ENCODE data around the gene SIM2.
"Not testable (repeated sequence)": the region's sequence is repeated elsewhere in the genome, so short reads cannot be mapped to it uniquely, and the experiment has no call there.

SIM2 gene, protein sequence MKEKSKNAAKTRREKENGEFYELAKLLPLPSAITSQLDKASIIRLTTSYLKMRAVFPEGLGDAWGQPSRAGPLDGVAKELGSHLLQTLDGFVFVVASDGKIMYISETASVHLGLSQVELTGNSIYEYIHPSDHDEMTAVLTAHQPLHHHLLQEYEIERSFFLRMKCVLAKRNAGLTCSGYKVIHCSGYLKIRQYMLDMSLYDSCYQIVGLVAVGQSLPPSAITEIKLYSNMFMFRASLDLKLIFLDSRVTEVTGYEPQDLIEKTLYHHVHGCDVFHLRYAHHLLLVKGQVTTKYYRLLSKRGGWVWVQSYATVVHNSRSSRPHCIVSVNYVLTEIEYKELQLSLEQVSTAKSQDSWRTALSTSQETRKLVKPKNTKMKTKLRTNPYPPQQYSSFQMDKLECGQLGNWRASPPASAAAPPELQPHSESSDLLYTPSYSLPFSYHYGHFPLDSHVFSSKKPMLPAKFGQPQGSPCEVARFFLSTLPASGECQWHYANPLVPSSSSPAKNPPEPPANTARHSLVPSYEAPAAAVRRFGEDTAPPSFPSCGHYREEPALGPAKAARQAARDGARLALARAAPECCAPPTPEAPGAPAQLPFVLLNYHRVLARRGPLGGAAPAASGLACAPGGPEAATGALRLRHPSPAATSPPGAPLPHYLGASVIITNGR

DNA sequence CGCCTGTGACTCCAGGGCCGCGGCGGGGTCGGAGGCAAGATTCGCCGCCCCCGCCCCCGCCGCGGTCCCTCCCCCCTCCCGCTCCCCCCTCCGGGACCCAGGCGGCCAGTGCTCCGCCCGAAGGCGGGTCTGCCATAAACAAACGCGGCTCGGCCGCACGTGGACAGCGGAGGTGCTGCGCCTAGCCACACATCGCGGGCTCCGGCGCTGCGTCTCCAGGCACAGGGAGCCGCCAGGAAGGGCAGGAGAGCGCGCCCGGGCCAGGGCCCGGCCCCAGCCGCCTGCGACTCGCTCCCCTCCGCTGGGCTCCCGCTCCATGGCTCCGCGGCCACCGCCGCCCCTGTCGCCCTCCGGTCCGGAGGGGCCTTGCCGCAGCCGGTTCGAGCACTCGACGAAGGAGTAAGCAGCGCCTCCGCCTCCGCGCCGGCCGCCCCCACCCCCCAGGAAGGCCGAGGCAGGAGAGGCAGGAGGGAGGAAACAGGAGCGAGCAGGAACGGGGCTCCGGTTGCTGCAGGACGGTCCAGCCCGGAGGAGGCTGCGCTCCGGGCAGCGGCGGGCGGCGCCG, at the start of gene SIM2:
Gene SIM2, plus strand, starts transcription at position 135 of the 565 bp plus-strand sequence. CDS start 632 bp downstream, outside the sequence.
- no peaks in the 10 kb centered on the region for H3K9me3 Mint-ChIP-seq
- DNase-seq, result no peak
- CTCF ChIA-PET, result no interaction called here
- H3K27ac Mint-ChIP-seq, result peak within 1 kb of the TSS; percentile 76
- H3K4me3 Mint-ChIP-seq, result peak within 1 kb of the TSS; percentile 43
- H3K4me1 Mint-ChIP-seq, result peaks cover 16% of the 10 kb centered on the region
- peaks cover 100% of the 10 kb centered on the region for H3K27me3 Mint-ChIP-seq
- H3K36me3 Mint-ChIP-seq, result peaks cover 3% of the 10 kb centered on the region

DNA sequence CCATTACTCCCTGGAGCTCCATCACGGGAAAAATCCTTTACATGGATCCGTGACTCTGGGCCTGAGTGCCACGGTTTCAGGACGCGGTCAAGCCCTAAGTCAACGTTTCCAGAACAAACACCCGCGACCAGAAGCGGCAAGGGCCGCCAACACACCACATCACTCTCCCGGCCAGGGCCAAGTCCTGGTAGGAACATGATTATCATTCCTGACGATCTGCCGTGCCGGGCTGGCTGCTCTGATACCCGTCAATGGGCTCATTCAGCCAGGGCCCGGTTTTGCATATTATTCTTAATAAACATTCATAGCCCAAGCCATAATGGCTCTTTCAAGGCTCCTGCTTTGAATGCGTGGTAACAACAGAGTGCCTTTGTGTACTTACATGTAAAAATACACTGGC, 44.6 kb upstream of the SIM2 start:
- Mint-ChIP-seq H3K4me1 (no peaks in the 10 kb centered on the region), H3K27ac (no peak overlapping the region), H3K36me3 (no peaks in the 10 kb centered on the region), H3K27me3 (peaks cover 7% of the 10 kb centered on the region), H3K9me3 (no peaks in the 10 kb centered on the region), H3K4me3 (no peak overlapping the region)
- no peak for DNase-seq
- CTCF ChIA-PET, result no interaction called here

DNA sequence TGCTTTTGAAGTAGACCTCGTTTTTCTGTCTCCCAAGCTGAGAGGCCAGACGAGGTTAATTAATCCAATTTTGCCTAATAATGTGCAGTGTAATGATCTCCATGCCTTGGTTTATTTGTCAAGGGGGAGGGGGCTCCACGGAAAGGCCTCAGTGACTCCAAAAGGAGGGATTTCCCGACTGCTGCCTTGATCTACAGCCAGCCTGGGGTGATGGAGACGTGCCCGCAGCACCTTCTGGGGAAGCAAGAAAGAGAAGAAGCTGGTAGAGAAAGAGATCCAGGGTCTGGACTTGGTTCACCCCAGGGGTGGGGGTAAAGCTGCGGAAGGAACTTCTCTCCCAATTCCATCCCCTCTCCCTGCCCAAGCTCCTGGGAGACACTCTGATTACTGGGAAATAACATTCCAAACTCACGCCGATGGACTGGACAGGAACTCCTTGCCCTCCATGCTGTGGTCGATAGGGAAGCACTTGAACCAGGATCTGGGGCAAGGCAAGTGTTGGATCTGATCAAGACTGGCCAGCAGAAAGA, 44.1 kb upstream of the SIM2 start:
- H3K4me1 Mint-ChIP-seq, result no peaks in the 10 kb centered on the region
- CTCF ChIA-PET, result interaction anchor here (0.8 kb wide), 1 partner anchor 24 kb away, joined by 3 read pairs; no protein-coding TSS in a partner anchor
- no peak for DNase-seq
- no peak overlapping the region for H3K4me3 Mint-ChIP-seq
- H3K36me3 Mint-ChIP-seq, result no peaks in the 10 kb centered on the region
- no peaks in the 10 kb centered on the region for H3K9me3 Mint-ChIP-seq
- H3K27ac Mint-ChIP-seq, result no peak overlapping the region
- peaks cover 7% of the 10 kb centered on the region for H3K27me3 Mint-ChIP-seq

DNA sequence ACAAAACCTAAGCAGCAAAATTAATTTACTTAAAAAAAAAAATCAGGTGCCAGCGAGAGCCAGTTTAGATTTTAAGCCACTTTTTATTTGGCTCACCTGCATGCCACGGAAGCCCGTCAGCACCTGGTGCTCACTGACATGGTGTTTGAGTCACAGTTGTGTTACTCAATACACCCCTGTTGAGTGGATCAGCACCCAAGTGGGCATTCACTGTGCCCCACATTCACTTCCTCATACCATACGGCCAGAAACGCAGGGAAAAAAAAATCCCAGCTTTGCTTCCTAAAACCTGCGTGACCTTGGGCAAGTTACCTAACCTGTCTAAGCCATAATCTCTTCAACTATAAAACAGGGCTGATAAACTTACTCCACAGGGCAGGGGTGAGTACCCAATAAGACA, 42.8 kb upstream of the SIM2 start:
- DNase-seq, result no peak
- CTCF ChIA-PET, result no interaction called here
- Mint-ChIP-seq H3K27ac (no peak overlapping the region), H3K36me3 (no peaks in the 10 kb centered on the region), H3K4me1 (no peaks in the 10 kb centered on the region), H3K4me3 (no peak overlapping the region), H3K27me3 (peaks cover 19% of the 10 kb centered on the region), H3K9me3 (no peaks in the 10 kb centered on the region)

DNA sequence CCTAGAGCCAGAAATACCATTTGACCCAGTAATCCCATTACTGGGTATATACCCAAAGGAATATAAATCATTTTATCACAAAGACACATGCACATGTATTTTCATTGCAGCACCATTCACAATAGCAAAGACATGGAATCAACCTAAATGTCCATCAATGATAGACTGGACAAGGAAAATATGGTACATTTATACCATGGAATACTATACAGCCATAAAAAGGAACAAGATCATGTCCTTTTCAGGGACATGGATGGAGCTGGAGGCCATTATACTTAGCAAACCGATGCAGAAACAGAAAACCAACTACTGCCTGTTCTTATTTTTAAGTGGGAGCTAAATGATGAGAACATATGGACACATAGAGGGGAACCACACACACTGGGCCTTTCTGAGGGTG, 41.6 kb upstream of the SIM2 start:
- H3K4me3 Mint-ChIP-seq, CTCF ChIA-PET, DNase-seq, H3K36me3 Mint-ChIP-seq, H3K9me3 Mint-ChIP-seq, H3K27ac Mint-ChIP-seq, H3K4me1 Mint-ChIP-seq: not testable (repeated sequence)
- peaks cover 27% of the 10 kb centered on the region for H3K27me3 Mint-ChIP-seq

DNA sequence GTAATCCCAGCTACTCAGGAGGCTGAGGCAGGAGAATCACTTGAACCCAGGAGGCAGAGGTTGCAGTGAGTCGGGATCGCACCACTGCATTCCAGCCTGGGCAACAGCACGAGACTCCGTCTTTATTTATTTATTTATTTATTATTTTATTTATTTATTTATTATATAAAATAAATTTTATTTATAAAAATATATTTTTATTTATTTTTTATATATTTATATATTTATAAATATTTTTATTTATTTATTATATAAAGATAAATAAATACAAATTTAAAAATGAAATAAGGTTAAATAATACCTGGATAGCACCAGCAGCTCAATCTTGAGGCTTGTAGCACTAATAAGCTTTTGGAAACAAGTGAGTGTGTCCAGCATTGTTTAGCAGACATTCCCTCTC, 40.9 kb upstream of the SIM2 start:
- no peak overlapping the region for H3K27ac Mint-ChIP-seq
- DNase-seq, result no peak
- no peaks in the 10 kb centered on the region for H3K9me3 Mint-ChIP-seq
- CTCF ChIA-PET, result no interaction called here
- H3K4me3 Mint-ChIP-seq, result no peak overlapping the region
- H3K27me3 Mint-ChIP-seq, result peaks cover 27% of the 10 kb centered on the region
- H3K4me1 Mint-ChIP-seq, result no peaks in the 10 kb centered on the region
- no peaks in the 10 kb centered on the region for H3K36me3 Mint-ChIP-seq

DNA sequence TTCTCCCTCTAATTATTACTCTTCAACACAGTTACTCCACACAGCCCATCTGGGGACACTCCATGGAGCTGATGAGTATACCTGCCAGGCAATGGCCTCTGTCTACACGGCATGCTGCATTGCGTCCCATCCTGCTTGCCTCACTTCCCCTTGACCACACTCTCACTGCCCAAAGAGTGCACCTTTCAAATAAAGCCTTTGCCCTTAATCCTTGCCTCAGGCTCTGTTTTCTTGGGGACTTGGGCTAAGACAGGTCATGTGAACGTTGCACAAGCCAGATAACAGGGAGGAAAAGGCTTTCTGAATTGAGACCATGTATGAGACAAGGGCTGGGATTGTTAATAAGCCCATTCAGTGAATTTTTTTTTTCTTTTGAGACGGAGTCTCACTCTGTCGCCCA, 40.0 kb upstream of the SIM2 start:
- H3K4me3 Mint-ChIP-seq, result no peak overlapping the region
- peaks cover 28% of the 10 kb centered on the region for H3K27me3 Mint-ChIP-seq
- H3K4me1 Mint-ChIP-seq, result no peaks in the 10 kb centered on the region
- no peak for DNase-seq
- H3K27ac Mint-ChIP-seq, result no peak overlapping the region
- H3K9me3 Mint-ChIP-seq, result no peaks in the 10 kb centered on the region
- CTCF ChIA-PET, result no interaction called here
- no peaks in the 10 kb centered on the region for H3K36me3 Mint-ChIP-seq

DNA sequence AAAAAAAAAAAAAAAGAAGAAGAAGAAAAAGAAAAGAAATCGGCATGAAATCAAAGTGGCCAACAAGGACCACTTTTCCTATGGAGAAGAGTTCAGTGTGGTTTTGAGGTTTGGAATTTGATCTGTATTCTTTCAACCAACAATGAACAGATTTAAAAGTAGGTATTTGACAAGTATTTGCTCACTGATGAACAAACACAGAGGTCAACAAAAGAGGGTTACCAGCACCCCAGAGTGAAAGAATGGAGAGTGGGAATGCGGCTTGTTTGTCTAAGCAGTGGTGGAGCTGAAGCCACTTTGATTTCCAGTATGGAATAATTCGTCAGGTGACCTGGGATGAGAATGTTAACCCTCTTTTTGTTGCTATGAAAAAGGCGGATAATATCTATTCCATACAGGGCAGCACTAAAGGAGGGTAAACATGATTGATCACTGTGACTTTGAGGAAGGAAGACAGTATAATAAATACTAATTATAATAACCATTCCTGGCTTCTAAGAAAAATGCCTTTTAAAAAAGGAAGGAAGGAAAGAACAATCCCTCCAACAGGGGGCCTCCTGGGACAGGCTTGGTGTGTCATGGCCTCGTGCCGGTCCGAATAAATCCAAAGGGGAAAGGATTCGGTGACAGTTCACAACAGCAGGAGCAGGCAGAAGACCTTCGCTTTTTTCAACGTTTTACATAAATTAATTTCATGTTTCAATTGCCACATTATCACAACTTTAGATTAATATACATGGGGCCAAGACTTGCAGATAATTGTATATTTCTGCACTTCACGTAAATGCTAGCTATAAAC, 37.2 kb upstream of the SIM2 start:
- CTCF ChIA-PET, result no interaction called here
- H3K4me1 Mint-ChIP-seq, result no peaks in the 10 kb centered on the region
- H3K9me3 Mint-ChIP-seq, result no peaks in the 10 kb centered on the region
- no peak for DNase-seq
- no peak overlapping the region for H3K27ac Mint-ChIP-seq
- no peak overlapping the region for H3K4me3 Mint-ChIP-seq
- peaks cover 41% of the 10 kb centered on the region for H3K27me3 Mint-ChIP-seq
- H3K36me3 Mint-ChIP-seq, result no peaks in the 10 kb centered on the region

DNA sequence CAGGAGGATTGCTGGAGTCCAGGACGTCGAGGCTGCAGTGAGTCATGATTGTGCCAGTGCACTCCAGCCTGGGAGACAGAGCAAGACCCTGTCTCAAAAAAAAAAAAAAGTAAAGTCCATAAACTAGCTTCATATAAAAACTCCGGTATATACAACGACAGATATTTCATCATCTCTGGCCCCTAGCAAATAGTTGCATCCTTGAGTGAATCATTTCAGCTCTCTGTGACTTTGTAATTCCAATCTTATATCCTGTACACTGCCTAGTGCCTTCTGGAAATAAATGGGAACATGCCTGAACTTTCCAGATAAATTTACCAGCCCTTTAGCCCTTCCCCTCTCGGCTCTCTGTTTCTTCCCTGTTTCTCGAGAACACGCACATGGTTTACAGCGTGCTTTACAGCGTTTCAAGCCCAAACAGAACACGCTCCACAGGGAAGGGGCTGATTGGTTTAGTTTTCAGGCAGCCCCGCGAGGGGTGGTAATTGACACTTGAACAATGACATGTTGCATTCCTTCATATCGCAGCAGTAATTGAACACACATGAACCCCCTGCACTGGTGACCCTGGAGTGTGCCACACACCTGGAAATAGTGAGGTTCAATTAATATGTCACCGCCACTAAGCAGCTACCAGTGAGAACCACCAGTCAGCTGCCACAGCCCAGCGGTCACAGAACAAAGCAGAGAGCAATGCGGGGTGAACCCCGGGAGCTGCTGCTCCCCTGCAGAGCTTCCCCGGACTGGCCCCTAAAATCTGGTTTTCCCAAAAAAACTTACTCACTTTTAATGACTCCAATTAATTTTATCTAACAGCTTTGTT, 35.7 kb upstream of the SIM2 start:
- H3K27ac Mint-ChIP-seq, result no peak overlapping the region
- DNase-seq, result no peak
- no peaks in the 10 kb centered on the region for H3K36me3 Mint-ChIP-seq
- CTCF ChIA-PET, result interaction anchor here (1.0 to 1.7 kb wide), 3 partner anchors 26 to 47 kb away, joined by 3 to 8 read pairs (median 3); no protein-coding TSS in a partner anchor
- H3K4me3 Mint-ChIP-seq, result no peak overlapping the region
- H3K27me3 Mint-ChIP-seq, result peaks cover 41% of the 10 kb centered on the region
- H3K4me1 Mint-ChIP-seq, result no peaks in the 10 kb centered on the region
- no peaks in the 10 kb centered on the region for H3K9me3 Mint-ChIP-seq

DNA sequence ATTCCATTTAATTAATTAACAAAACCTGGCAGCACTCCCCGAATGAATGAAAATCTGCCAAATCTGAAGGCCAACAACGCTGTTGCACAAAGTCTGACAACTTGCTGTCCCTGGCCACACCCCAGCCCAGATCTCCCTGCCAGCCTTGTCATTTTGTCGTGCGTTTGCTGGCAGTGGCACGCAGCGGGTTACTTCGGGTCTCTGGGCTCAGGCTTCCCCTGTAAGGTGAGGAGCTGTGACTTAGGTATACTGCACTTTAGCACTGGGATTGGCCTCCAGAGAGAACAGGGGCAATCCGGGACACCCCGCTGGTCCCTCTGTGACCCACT, 34.3 kb upstream of the SIM2 start:
- Mint-ChIP-seq H3K4me1 (no peaks in the 10 kb centered on the region), H3K27ac (no peak overlapping the region), H3K36me3 (no peaks in the 10 kb centered on the region), H3K27me3 (peaks cover 43% of the 10 kb centered on the region), H3K4me3 (no peak overlapping the region), H3K9me3 (no peaks in the 10 kb centered on the region)
- DNase-seq, result no peak
- CTCF ChIA-PET, result interaction anchor here (1.4 kb wide), 1 partner anchor 46 kb away, joined by 3 read pairs; no protein-coding TSS in a partner anchor

DNA sequence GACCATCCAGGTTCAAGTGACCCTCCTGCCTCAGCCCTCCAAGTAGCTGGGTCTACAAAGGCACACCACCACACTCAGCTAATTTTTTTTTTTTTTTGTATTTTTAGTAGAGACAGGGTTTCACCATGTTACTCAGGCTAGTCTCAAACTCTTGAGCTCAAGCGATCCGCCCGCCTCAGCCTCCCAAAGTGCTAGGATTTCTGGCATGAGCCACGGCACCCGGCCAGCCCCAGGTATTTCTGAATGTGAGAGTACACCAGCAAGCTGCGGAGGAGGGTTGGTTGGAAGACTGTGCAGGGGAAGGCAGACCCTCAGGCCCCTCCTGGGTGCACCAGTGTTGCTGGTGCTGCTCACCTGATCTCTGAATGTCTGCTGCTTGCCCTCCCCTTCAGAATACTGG, 33.1 kb upstream of the SIM2 start:
- Mint-ChIP-seq H3K9me3 (no peaks in the 10 kb centered on the region), H3K36me3 (no peaks in the 10 kb centered on the region), H3K4me1 (no peaks in the 10 kb centered on the region), H3K27ac (no peak overlapping the region), H3K4me3 (no peak overlapping the region), H3K27me3 (peaks cover 34% of the 10 kb centered on the region)
- CTCF ChIA-PET, result no interaction called here
- DNase-seq, result no peak

DNA sequence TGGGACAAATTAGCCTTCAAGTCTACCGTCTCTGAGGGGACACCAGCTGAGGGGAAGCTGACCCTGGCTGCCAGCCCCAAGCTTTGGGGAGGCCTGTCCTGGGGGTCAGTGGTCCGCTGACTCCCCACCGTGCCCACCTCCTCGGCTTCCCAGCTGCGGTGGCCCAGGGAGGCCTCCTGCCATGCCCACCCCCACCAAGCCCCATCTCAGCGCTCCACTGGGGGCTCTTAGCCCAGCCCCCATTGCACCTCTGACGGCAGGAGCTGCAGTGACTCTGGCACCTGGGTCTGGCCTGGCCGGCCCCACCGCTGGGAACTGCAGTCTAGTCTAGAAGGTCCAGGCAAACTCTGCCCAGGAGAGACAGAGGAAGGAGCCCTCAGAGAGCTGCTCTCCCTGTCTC, 30.2 kb upstream of the SIM2 start:
- no peaks in the 10 kb centered on the region for H3K4me1 Mint-ChIP-seq
- H3K4me3 Mint-ChIP-seq, result no peak overlapping the region
- H3K27me3 Mint-ChIP-seq, result peaks cover 35% of the 10 kb centered on the region
- H3K36me3 Mint-ChIP-seq, result no peaks in the 10 kb centered on the region
- CTCF ChIA-PET, result no interaction called here
- H3K27ac Mint-ChIP-seq, result no peak overlapping the region
- no peaks in the 10 kb centered on the region for H3K9me3 Mint-ChIP-seq
- DNase-seq, result no peak

DNA sequence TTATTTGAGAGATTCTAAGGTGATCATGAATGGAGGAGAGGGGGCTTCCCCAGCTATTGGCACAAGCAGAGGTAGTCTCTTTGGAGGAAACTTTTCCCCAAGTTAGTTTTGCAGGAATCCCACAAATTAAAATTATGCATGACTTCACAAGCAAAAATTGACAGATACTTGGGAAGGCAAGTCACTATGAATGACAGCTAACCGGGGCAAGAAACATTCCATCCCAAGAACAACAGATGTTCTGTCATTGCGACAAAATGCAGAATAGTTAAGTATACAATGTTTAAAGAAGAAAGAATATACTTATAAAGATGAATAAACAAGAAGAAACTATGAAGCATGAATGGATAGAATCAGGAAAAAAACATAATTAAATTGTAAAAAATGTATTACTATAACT, 27.1 kb upstream of the SIM2 start:
- Mint-ChIP-seq H3K27me3 (peaks cover 31% of the 10 kb centered on the region), H3K27ac (no peak overlapping the region), H3K36me3 (no peaks in the 10 kb centered on the region), H3K4me3 (no peak overlapping the region), H3K4me1 (no peaks in the 10 kb centered on the region), H3K9me3 (no peaks in the 10 kb centered on the region)
- DNase-seq, result no peak
- CTCF ChIA-PET, result interaction anchor here (1.2 kb wide), 2 partner anchors 16 to 41 kb away, joined by 3 to 4 read pairs; no protein-coding TSS in a partner anchor
